Gastrocnemius medialis (tissue), 4 donors: ENCODE results near the gene VTCN1.

Source experiments
- CTCF ChIP-seq, 5 experiments: fragments of 450-650 bp in 3 of 5; fragments of 200-600 bp in 2 of 5; sonication (generic) in 2 of 5; IDR thresholded peaks in 4 of 5; conservative IDR thresholded peaks in 1 of 5; 1 replicate in 4 of 5; 2 replicates in 1 of 5; pipeline ENCODE4 v1.5.1; 2016 to 2019; ENCODE audit warnings: antibody characterized with exemption in 5 of 5, mild to moderate bottlenecking in 3 of 5, moderate library complexity in 3 of 5
- POLR2A ChIP-seq, 2 donors: fragments of 450-650 bp; IDR thresholded peaks; one replicate each; pipeline ENCODE4 v1.6.1; 2017; ENCODE audit warnings: antibody characterized with exemption in 2 of 2, mild to moderate bottlenecking in 2 of 2, moderate library complexity in 2 of 2

GRCh38 chr1:117244971-117245370, 34.2 kb upstream of the VTCN1 start:
- TF ChIP-seq POLR2A (IDR thresholded peaks at IDR 0.05) (no peak), CTCF (IDR thresholded peaks at IDR 0.05 in 4 of 5, conservative IDR thresholded peaks at IDR 0.05 in 1 of 5) (no peak)
